Adipose tissue (tissue), 3 donors: Measurements from ENCODE around the gene CD300E. TPM values are rescaled to one million over a fixed set of nuclear protein-coding genes. Genes with fewer than 3 reads are reported as not detected.

Experiments used
- H3K27ac ChIP-seq: one replicate; pipeline ENCODE4 v1.5.1; 2013; ENCODE audit warnings: low read depth, low read length
- WGBS, 3 donors: extraction: QIAGEN DNeasy Blood & Tissue Kit; methylation state at CpG; one replicate each; pipeline ENCODE4 v1.1.7; 2013; 5-methylcytosine and 5-hydroxymethylcytosine counted together
- polyA plus RNA-seq, 3 donors: library from polyadenylated mRNA; stranded (reverse); fragments of 200-250 nt; gene quantifications; one replicate each; pipeline ENCODE4 v1.2.3, GENCODE V29; 2013
- donor health status: healthy with polysubstance abuse.
- donor health status: Bipolar disorder and iron deficiency.
- donor health status: healthy.

CD300E gene, protein sequence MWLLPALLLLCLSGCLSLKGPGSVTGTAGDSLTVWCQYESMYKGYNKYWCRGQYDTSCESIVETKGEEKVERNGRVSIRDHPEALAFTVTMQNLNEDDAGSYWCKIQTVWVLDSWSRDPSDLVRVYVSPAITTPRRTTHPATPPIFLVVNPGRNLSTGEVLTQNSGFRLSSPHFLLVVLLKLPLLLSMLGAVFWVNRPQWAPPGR
- polyA plus RNA-seq, result 10 to 100 TPM in 1 of 3 donors, 1 to 10 TPM in 1, under 1 TPM in 1; 0.59 to 14.1 (median 1.3) TPM

DNA sequence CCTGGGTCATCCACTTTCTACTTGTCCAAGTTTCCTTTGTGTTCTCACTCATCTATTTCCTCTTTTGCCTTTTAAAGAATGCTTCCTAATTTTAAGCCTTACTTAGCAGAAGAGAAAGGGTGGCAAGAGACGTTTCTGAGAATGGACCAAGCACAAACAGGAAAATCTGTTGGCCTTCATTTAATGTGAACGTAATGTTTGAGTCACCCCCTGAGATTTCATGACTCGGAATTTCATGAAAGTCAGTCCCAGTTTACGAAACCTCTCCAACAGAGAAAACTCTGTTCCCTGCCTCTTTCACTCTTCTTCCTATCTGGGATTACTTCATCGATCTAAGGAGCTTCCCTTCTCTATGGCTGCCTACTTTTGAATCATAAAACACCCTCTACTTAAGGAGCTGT, at the start of gene CD300E:
Gene CD300E, minus strand, starts transcription at position 46 of the 401 bp plus-strand sequence. CDS start 117 bp downstream, outside the sequence.
- H3K27ac ChIP-seq, result no peak within 1 kb of the TSS
- 43 to 62% (median 47%) methylated on average over 5 of the region's 5 CpGs for WGBS, 3 donors

DNA sequence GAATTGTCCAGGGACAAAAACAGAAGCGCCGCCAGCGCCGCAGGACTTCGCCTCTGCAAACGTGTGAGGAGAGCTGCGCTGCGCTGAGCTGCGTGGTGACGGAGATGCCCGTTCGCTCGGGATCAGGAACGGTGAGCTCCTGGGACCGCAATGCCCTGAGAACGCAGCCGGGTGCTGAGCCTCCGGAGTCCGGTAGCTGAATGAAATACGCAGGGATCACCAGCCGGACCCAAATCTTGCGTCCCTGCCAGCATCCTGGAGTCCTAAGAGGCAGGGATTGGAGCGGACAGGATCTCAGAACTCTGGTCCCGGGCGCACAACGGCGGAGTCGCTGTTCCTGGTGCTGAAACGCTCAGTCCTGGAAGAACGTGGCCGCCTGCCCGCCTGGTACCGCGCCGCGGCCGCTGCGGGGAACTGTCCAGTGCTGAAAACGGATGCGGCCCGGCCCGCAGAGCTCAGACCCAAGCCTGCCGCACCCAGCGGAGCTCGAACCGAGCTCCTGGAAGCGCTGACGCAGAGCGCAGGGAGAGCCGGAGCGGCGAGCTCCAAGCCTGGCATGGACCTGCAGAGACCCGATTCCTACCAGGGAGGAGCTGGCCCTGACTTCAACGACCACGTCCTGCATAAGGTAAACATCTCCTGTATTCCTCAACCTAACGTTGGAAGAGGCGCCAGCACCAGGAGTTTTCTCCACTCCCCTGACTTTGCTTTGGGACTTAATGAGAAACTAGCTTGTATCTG, 47.7 kb upstream of the CD300E start:
- 8 to 12% (median 9%) methylated on average over 57 of the region's 57 CpGs for WGBS, 3 donors
- no peak overlapping the region for H3K27ac ChIP-seq

- WGBS, 3 donors, result 78 to 81% (median 79%) methylated on average over 6 of the region's 6 CpGs
- no peak overlapping the region for H3K27ac ChIP-seq
Measured at GRCh38 chr17:74670329-74670728, 46.8 kb upstream of the CD300E start.

GRCh38 chr17:74663561-74663960, 40.0 kb upstream of the CD300E start:
- no peak overlapping the region for H3K27ac ChIP-seq
- 73 to 86% (median 78%) methylated on average over 3 of the region's 3 CpGs for WGBS, 3 donors

DNA sequence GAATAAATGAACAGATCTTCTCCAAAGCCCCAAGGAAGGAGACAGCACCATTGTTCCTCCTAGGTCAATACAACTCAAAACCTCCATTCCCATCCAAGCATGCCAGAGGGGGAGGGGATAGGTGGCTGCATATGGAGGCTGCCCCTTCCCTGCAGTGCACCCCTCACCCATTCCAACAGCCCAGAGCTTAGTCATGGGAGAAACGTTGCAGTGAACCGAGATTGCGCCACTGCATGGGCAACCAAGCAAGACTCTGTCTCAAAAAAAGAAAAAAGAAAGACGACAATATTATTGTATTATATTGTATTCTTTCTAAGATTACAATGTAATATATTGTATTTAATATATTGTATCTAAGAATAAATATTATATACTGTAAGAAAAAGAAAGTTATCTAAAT, 36.4 kb upstream of the CD300E start:
- H3K27ac ChIP-seq, result no peak overlapping the region
- WGBS, 3 donors, result 46 to 72% (median 55%) methylated on average over 4 of the region's 4 CpGs

DNA sequence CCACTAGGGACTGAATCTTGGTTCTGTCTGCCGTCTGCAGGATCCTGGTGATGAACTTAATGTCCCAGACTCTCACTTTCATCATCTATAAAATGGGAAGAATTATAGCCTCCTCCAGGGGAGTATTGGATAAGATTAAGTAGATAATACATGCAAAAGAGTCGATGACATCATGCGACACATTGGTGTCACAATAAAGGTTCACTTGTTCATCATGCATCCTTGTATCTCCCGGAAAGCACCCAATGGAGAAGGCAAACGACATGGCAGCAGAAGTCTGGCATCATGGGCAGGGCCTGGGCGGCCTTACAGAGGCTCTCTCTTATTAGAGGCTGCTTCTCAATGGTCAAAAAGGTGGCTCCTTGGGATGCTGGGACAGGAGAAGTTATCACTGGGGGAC, 35.1 kb upstream of the CD300E start:
- 78 to 85% (median 82%) methylated on average over 6 of the region's 6 CpGs for WGBS, 3 donors
- H3K27ac ChIP-seq, result no peak overlapping the region

DNA sequence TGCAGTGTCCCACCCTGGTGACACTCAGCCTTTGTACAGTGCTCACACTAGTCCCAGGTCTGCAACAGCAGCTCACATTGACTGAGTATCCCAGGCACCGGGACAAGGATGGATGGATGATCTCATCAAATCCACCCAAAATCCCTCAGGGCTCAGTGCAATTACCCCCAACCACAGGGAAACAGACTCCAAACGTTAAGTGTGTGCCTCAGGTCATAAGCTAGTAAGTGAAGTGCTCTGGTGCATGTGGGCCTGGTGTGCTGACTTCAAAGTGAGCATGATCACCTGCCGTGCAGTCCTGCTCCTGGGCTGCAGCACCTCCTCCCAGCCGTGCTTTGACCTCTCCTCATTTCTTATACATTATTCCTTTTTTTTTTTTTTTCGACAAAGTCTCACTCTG, 31.2 kb upstream of the CD300E start:
- 43 to 60% (median 56%) methylated on average over 5 of the region's 5 CpGs for WGBS, 3 donors
- H3K27ac ChIP-seq, result no peak overlapping the region

DNA sequence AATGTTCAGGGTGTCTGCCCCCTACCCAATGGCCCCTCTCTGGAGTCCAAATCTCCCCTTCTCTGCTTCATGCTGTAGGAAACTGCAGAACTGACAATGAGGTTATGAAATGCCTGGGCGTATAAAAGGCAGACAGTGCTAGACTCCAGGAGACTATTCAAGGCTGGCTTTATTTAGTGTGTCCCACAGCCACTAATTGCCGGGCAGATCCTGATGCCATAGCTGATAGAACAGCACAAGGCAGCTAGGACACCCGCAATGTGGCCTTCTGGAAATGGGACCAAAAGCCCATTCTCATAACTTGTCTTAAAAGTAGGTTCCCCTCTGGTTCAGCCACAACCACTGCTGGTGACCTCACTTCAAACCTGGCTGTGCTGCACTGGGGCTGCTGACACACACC, 28.5 kb upstream of the CD300E start:
- H3K27ac ChIP-seq, result no peak overlapping the region
- 71 to 81% (median 73%) methylated on average over 3 of the region's 3 CpGs for WGBS, 3 donors

GRCh38 chr17:74649909-74650308, 26.4 kb upstream of the CD300E start:
- H3K27ac ChIP-seq, result no peak overlapping the region
- WGBS, 3 donors, result 43 to 54% (median 47%) methylated on average over 6 of the region's 6 CpGs

DNA sequence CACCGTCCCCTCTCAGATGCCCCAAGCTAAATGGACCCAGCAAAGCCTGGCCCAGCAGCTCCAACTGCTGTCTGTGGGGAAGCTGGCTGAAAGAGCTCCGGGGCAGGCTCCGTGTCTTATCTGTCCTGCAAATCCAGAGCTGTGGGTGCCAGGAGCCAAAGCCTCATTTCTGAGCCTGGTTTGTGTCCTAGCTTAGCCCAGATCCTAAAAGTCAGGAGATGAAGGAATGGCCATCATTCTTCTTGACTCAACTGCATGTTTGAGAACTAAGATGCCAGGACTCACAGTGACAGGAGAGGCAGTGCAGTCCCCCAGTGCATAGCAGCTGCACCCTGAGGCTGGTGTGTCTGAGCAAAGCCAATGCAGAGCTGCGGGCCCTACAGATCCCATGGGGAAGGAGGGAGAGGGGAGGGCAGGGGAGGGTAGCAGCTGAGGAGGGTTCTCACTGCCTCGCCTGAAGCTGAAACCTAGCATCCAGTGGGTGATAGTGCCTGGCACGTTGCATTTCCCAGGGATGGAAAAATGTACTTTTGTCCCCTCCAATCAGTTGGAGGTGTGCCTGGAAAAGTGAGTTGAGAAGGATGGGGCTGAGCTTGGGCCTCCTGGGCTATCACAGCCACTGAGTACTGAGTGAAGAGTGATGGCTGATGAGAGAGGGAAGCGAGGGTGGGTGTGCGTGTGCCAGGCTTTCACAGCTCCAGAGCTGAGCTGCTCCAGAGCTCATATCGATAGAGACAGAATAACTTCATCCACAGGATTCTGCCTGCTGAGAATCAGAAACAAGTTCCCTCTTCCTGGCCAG, 24.5 kb upstream of the CD300E start:
- H3K27ac ChIP-seq, result no peak overlapping the region
- WGBS, 3 donors, result 56 to 67% (median 61%) methylated on average over 9 of the region's 9 CpGs

DNA sequence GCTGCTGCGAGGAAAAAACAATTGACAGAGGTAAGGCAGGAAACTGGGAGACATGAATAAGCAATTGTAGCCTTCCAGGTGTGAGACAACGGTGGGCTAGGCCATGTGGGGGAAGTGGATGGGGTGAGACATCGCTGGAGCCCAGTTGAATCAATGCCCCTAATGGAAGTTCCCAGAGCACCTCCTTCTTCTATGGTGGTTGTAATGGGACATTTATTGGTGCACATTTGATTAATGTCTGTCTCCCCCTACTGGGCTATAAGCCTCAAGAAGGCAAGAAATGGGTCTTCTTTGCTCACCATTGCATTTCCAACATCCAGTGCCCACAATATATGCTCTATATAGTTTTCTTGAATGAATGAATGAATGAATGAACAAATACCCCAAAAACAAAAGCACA, 22.7 kb upstream of the CD300E start:
- 50 to 79% (median 51%) methylated on average over 3 of the region's 3 CpGs for WGBS, 3 donors
- H3K27ac ChIP-seq, result no peak overlapping the region

DNA sequence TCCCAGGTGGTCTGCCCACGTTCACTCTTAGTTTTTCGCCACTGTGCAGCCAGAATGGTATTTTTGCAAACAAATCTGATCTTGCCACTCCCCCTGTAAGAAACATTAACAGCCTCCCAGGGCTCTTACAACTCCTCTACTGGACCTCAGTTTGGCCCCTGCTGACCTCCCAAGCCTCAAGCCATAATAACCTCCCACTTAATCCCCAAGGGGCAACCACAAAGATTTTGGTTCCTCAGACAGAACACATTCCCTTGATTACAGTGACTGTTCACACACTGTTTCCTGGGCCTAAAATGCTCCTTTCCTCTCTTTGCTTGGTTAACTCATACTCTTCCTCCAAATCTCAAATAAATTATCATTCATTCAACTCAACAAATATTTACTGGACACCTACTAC, 21.5 kb upstream of the CD300E start:
- WGBS, 3 donors, result 69% methylated on average over 2 of the region's 2 CpGs
- H3K27ac ChIP-seq, result no peak overlapping the region

DNA sequence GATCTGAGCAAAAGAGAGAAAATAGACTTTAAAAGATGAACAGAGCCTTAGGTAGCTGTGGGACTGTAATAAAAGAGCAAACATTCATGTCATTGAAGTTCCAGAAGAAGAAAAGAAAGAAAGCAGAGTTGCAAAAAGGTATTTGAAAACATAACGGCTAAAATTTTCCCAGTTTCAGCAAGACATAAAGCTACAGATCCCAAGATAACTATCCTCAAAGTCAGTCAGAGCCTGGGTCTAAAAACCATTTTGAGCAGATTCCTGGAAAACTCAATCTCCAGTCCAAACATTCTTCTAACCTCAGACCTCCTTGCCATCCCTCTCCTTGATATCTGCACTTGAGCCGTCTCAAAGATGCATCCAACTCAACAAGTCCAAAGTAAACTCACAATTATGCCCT, 20.9 kb upstream of the CD300E start:
- H3K27ac ChIP-seq, result no peak overlapping the region
- 79 to 82% (median 82%) methylated on average over 2 of the region's 2 CpGs for WGBS, 3 donors

DNA sequence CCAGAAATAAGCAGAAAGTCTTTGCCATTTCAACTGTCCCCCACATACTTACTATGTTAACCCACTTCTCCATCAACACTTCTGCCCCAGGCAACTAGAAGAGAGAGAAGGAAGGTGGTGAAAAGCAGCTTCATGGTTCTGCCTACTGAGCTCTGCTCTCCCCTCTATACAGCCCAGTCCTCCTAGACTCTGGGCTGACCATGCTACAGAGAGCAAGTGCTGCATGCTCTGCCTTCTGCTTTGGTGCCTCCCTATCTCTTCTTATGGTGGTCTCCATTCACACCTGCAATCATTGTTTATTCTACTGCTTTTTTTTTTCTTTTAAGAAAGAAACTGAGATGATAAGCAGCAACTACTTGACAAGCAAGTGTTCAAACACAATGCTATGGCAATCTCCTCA, 20.3 kb upstream of the CD300E start:
- H3K27ac ChIP-seq, result no peak overlapping the region

DNA sequence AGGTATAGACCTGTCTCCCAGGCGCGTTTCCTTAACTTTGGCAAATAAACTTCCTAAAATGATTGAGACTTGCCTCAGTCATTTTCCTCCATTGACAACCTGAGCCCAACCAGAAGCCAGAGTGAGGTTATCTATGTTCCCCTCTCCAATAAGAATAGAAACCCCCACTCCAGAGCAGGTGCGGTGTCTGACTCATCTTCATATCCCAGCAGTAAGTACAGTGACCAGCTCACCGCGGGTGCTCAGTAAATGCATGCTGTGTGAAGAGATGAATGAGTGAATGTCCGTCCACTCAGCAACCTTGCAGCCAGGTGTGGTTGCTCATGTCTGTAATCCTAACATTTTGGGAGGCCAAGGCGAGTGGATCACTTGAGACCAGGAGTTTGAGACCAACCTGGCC, 19.5 kb upstream of the CD300E start:
- H3K27ac ChIP-seq, result no peak overlapping the region
- 51 to 89% (median 87%) methylated on average over 5 to 7 of the region's 7 CpGs for WGBS, 3 donors

GRCh38 chr17:74642556-74642955, 19.0 kb upstream of the CD300E start:
- 17 to 57% (median 48%) methylated on average over 4 of the region's 4 CpGs for WGBS, 3 donors
- no peak overlapping the region for H3K27ac ChIP-seq

GRCh38 chr17:74641958-74642298, 18.4 kb upstream of the CD300E start:
- no peak overlapping the region for H3K27ac ChIP-seq
- 54 to 66% (median 62%) methylated on average over 2 of the region's 2 CpGs for WGBS, 3 donors

- no peak overlapping the region for H3K27ac ChIP-seq
- 57 to 64% (median 62%) methylated on average over 6 of the region's 6 CpGs for WGBS, 3 donors
Measured at GRCh38 chr17:74641224-74641957, 17.9 kb upstream of the CD300E start.

GRCh38 chr17:74639704-74640151, 16.2 kb upstream of the CD300E start:
- no peak overlapping the region for H3K27ac ChIP-seq
- WGBS, 3 donors, result 43 to 68% (median 46%) methylated on average over 10 of the region's 10 CpGs
